ENCODE measurements around the gene ZC3H11A.

GRCh38 chr1:203769505-203770343 is 25.7 kb upstream of the ZC3H11A start:
- TF ChIP-seq CTCF (IDR thresholded peaks at IDR 0.05; ENCODE audit: extremely low read depth in 1 of 2, insufficient read depth in 1 of 2, low read depth in 1 of 2, low read length in 2 of 2) (no peak), EZH2 (IDR thresholded peaks at IDR 0.05; ENCODE audit: borderline replicate concordance, low read depth, low read length, severe bottlenecking) (no peak), POLR2A (IDR thresholded peaks at IDR 0.05; ENCODE audit: low read depth, low read length) (no peak), MAX (IDR thresholded peaks at IDR 0.05; ENCODE audit: insufficient read depth, insufficient read length) (no peak)

Data from endothelial cell of umbilical vein (primary cell).